OCI-LY1 (cell line): ENCODE data around the gene CD81.

ENCODE experiments used
- CTCF ChIP-seq: fragments of 200-600 bp; sonication (generic), shearing (Covaris generic); IDR thresholded peaks from 2 replicates; pipeline ENCODE4 v1.5.1; 2017; ENCODE audit warnings: mild to moderate bottlenecking, antibody characterized with exemption, low read length, moderate library complexity, mixed read lengths
- EZH2 ChIP-seq: fragments of 200-600 bp; sonication (generic), shearing (Covaris generic); IDR thresholded peaks from 2 replicates; pipeline ENCODE4 v1.8.0; 2017; ENCODE audit warnings: borderline replicate concordance, mixed run types, mild to moderate bottlenecking, antibody characterized with exemption, low read length, moderate library complexity, mixed read lengths

- TF ChIP-seq CTCF (no peak), EZH2 (no peak)
Measured at GRCh38 chr11:2441171-2441570, 64.1 kb downstream of the CD81 start.
